NOMO-1 treated with dmso at 0.1 percent for 144 hours (cell line): ENCODE data around the gene GPR78.
"Not testable (repeated sequence)": the region's sequence is repeated elsewhere in the genome, so short reads cannot be mapped to it uniquely, and the experiment has no call there.

Experiments used
- DNase-seq: peaks from one replicate; lab custom pipeline; 2025; ENCODE audit not compliant: unreplicated experiment; lab: John Stamatoyannopoulos, UW

The GPR78 gene

GRCh38 chr4:8614365-8615193 lies 34.4 kb downstream of the GPR78 start:
- no peak for DNase-seq

GRCh38 chr4:8615366-8615765 lies 35.2 kb downstream of the GPR78 start:
- DNase-seq = no peak

DNA sequence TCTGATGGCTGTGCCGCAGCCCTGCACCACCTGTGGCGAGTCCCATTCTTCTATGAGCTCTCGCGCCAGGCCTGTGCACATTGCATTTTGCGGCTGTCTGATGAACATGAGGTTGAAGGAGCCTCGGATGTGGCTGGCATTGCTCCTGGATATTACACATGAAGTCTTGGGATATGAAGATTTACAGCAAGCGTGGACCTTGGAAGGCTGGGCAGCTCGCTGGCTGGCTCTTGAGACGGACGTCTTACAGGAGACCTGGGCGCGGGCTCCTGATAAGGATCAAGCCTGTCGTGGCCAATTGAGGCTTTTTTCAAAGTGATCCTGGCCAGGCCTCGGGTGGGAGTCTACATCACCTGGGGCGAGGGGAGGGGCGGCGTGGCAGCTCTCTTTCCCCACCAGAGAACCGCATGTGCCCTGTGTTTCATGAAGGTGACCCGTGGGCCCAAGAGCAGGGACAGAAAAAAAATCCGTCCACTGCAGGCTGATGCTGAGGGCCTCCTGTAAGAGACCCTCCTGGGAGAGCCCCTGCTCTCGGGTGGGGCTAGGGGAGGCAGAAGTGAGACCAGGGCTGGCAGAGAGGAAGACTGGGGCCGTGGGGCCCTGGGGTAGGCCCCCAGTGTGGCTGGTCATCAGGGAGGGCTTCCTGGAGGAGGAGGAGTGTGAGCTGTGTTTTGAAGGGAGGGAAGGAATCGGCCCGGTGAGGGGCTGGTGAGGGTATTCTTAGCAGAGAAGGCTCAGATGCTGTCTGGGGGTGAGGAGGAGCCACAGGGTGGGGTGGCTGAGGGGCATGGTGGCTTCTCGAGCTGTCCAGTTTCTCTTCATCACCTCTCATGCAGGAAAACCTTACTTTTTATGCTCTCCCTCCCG lies 36.0 kb downstream of the GPR78 start:
- DNase-seq = no peak

DNA sequence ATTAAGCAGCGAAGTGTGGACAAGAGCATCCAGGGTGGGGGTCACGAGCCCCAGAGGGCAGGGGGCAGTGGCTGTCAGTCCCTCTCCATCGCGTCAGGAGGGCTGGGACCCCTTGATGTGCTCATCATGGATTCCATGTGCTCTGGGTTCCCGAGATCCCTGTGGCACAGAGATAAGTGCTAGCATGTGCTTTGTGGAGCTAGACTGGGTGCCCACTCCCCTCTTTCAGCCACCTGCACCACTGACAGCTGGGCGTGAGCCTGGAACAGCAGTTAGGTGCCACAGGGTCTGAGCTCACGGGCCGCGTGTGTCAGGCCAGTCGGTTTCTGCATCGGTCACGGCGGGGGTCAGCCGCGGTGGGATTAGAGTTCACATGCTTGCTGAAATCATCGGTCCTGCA lies 36.6 kb downstream of the GPR78 start:
- DNase-seq = no peak

DNA sequence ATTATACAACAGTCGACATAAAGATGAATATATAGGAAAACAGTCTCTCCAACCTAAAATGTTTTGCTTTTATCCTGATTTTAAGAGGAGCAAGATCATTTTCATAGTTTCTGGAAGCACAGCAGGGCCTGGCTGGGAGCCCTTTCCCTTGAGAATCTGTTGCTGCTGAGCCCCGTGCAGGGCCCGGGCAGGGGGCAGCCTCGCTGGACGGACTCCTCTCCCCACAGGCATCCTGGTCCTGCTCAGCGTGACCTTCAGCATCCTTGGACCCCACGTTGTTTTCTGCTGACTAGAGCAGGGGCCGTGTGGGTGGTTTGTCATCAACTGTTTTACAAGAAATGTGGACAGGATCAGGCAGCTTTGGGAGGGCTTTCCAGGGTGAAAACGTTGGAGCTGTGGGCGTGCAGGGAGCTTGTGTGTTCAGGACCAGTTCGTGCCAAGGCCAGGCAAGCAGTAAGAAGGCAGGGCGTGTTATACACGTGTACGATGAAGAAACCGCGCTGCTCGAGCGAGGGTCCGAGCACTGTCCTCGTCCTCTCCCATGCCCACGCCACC lies 37.4 kb downstream of the GPR78 start:
- DNase-seq = no peak

GRCh38 chr4:8618421-8618820 lies 38.2 kb downstream of the GPR78 start:
- DNase-seq = no peak

GRCh38 chr4:8618961-8619720 lies 38.9 kb downstream of the GPR78 start:
- DNase-seq = no peak

GRCh38 chr4:8621135-8621534 lies 40.9 kb downstream of the GPR78 start:
- not testable (repeated sequence) for DNase-seq

DNA sequence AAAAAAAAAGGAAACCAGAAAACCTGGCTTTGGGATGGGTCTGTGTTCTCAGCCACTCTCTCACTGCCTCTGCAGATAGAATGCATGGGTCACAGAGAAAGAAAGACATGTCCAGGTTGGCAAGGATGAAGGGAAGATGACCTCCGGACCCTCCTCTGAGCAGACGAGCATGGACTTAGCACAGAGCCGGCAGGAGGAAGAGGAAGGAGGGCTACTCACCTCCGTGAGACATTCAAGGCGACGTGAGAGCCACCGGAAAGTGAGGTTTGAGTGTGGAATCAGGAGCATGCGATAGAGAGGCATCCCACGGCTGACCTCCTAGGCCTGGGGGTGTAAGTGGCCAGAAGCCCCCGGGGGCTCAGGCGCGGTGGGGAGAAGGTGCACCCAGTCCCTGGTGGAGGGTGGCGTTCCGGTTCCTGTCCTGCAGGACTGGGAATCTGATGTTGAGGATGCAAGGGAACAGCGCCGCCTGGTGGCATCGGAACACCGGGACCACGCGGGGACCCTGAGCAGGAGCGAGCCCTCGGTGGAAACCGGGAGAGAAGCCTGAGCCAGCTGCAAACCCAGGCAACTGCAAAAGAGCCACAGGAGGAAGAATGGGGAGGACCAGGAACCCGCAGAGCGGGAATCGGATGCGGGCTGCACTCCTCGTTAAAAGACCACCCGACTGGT lies 44.5 kb downstream of the GPR78 start:
- not testable (repeated sequence) for DNase-seq

GRCh38 chr4:8630240-8630905 lies 50.2 kb downstream of the GPR78 start:
- DNase-seq = not testable (repeated sequence)

DNA sequence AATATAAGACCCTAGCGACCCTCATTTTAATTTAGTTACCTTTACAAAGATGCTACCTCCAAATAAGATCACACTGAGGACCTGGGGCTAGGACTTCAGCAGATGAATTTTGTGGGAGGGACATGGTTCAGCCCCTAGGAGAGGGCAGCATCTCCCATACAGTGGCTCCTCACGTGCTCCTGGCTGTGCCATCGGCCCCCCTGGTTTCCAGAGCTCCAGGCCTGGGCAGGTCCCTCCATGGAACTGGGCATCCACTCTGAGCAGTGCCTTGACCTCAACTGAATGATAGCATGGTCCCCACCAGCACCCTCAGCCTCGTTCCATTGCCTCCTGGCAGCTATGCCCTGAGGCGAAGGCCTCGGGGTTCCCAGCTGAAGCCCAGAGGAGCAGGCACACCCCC lies 51.7 kb downstream of the GPR78 start:
- DNase-seq = not testable (repeated sequence)

GRCh38 chr4:8634773-8635172 lies 54.6 kb downstream of the GPR78 start:
- not testable (repeated sequence) for DNase-seq

DNA sequence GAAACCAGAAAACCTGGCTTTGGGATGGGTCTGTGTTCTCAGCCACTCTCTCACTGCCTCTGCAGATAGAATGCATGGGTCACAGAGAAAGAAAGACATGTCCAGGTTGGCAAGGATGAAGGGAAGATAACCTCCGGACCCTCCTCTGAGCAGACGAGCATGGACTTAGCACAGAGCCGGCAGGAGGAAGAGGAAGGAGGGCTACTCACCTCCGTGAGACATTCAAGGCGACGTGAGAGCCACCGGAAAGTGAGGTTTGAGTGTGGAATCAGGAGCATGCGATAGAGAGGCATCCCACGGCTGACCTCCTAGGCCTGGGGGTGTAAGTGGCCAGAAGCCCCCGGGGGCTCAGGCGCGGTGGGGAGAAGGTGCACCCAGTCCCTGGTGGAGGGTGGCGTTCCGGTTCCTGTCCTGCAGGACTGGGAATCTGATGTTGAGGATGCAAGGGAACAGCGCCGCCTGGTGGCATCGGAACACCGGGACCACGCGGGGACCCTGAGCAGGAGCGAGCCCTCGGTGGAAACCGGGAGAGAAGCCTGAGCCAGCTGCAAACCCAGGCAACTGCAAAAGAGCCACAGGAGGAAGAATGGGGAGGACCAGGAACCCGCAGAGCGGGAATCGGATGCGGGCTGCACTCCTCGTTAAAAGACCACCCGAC lies 55.8 kb downstream of the GPR78 start:
- not testable (repeated sequence) for DNase-seq
